Activated naive CD4-positive, alpha-beta T cell treated with anti-CD3 and anti-CD28 coated beads, Interleukin-2, amount 10 ng/mL, durations not matched to agents 7 days and 5 days (primary cell): ENCODE measurements around the gene STX17.
A peak's percentile ranks its signal among the peaks of the same experiment; 100 is the strongest.
"Not testable (repeated sequence)": the region's sequence is repeated elsewhere in the genome, so short reads cannot be mapped to it uniquely, and the experiment has no call there.

Experiments
- CTCF ChIA-PET: fragments of 350-600 bp; sonication (Branson Sonifier 250); formaldehyde crosslinking; loops from one replicate; lab custom pipeline; 2021; ENCODE audit warnings: antibody characterized with exemption; lab: Charles Lee
- DNase-seq: peaks from one replicate; pipeline ENCODE4 v3.0.0-alpha.2; 2020
- H3K27ac Mint-ChIP-seq: one replicate; pipeline ENCODE4 v1.8.0; 2021; ENCODE audit warnings: mild to moderate bottlenecking, moderate library complexity, mixed read lengths
- H3K27me3 Mint-ChIP-seq: one replicate; pipeline ENCODE4 v1.8.0; 2021; ENCODE audit warnings: mild to moderate bottlenecking, mixed read lengths
- H3K36me3 Mint-ChIP-seq: one replicate; pipeline ENCODE4 v1.8.0; 2021; ENCODE audit warnings: mixed read lengths
- H3K4me1 Mint-ChIP-seq: one replicate; pipeline ENCODE4 v1.8.0; 2021; ENCODE audit warnings: mixed read lengths
- H3K4me3 Mint-ChIP-seq: one replicate; pipeline ENCODE4 v1.8.0; 2021; ENCODE audit warnings: mild to moderate bottlenecking, moderate library complexity, mixed read lengths
- H3K9me3 Mint-ChIP-seq: one replicate; pipeline ENCODE4 v1.8.0; 2021; ENCODE audit warnings: mixed read lengths

The STX17 gene

DNA sequence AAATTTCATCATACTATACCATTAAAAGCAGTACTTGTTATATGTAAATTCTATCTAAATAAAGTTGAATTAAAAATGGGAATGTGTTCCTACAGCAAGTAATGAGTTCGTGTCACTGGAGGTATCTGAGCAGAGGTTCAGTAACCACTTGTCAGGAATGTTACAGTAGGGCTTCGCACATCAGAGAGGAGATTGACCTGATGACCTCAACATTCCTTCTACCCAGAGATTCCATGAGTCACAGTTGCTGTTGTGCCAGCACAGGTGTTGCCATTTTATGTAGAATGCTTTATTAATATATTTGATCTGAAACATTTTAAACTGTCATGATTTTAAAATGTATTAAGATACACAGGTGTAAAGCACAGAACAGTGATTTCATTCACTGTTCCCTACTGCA lies 60.3 kb downstream of the STX17 start:
- peaks cover 31% of the 10 kb centered on the region for H3K36me3 Mint-ChIP-seq
- no peaks in the 10 kb centered on the region for H3K4me1 Mint-ChIP-seq
- CTCF ChIA-PET: no interaction called here
- H3K27me3 Mint-ChIP-seq: no peaks in the 10 kb centered on the region
- no peaks in the 10 kb centered on the region for H3K9me3 Mint-ChIP-seq
- no peak overlapping the region for H3K4me3 Mint-ChIP-seq
- H3K27ac Mint-ChIP-seq: no peak overlapping the region
- DNase-seq: no peak

DNA sequence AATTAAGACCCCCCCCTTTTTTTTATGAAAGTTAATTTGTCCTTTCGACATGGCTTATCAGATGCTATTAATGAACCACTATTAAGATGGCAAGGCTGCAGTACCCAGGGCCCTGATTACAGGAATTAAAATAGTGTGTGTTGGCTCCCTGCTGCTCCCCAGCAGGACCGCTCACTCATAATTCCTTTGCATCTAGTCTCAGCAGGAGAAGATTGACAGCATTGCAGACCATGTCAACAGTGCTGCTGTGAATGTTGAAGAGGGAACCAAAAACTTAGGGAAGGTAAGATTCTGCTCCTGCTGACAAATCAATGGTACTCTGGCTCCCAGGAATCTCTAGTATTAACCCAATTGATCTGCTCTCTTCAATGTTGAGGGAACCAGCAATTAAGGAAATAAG lies 61.0 kb downstream of the STX17 start:
- no peak overlapping the region for H3K27ac Mint-ChIP-seq
- no peaks in the 10 kb centered on the region for H3K4me1 Mint-ChIP-seq
- H3K4me3 Mint-ChIP-seq: no peak overlapping the region
- CTCF ChIA-PET: no interaction called here
- no peaks in the 10 kb centered on the region for H3K27me3 Mint-ChIP-seq
- H3K36me3 Mint-ChIP-seq: peaks cover 31% of the 10 kb centered on the region
- DNase-seq: no peak
- H3K9me3 Mint-ChIP-seq: no peaks in the 10 kb centered on the region

DNA sequence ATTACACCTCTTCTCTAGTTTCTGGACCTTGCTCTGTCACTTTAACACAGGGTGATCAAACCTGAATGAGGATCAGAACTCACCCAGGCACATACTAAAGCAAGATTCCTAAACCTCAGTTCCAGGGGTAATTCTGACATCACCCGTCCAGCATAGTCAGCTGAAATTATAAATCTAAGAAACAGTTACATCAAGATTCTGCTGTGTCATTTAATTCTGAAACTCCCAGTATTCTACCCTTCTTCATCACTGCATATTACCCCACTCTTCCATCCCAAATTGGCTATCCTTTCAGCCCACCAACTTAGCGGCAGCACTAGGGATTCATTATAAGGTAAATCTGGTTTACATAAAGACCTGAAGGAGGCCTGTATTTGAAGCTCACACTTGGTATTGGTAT lies 64.0 kb downstream of the STX17 start:
- no peaks in the 10 kb centered on the region for H3K9me3 Mint-ChIP-seq
- peaks cover 25% of the 10 kb centered on the region for H3K36me3 Mint-ChIP-seq
- CTCF ChIA-PET: no interaction called here
- DNase-seq: no peak
- no peaks in the 10 kb centered on the region for H3K4me1 Mint-ChIP-seq
- no peak overlapping the region for H3K4me3 Mint-ChIP-seq
- no peak overlapping the region for H3K27ac Mint-ChIP-seq
- no peaks in the 10 kb centered on the region for H3K27me3 Mint-ChIP-seq

DNA sequence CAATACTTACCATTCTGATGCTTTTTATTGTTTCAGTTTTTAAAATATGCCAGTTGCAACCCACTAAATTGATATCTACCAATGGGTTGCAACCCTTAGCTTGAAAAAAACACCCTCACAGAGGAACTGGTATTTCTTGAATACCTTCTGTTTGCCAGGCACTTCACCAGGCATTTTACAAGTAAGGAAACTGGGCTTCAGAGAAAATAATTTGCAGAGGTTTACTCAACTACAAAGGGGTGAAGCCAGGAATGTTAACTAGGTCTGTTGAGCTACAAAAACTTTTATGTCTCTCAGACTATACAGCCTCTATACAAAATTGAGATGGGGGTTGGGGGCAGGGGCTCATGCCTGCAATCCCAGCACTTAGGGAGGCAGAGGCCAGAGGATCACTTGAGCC lies 65.0 kb downstream of the STX17 start:
- no peaks in the 10 kb centered on the region for H3K9me3 Mint-ChIP-seq
- no peaks in the 10 kb centered on the region for H3K4me1 Mint-ChIP-seq
- CTCF ChIA-PET: no interaction called here
- H3K27me3 Mint-ChIP-seq: no peaks in the 10 kb centered on the region
- peaks cover 27% of the 10 kb centered on the region for H3K36me3 Mint-ChIP-seq
- DNase-seq: no peak
- H3K27ac Mint-ChIP-seq: no peak overlapping the region
- H3K4me3 Mint-ChIP-seq: no peak overlapping the region

DNA sequence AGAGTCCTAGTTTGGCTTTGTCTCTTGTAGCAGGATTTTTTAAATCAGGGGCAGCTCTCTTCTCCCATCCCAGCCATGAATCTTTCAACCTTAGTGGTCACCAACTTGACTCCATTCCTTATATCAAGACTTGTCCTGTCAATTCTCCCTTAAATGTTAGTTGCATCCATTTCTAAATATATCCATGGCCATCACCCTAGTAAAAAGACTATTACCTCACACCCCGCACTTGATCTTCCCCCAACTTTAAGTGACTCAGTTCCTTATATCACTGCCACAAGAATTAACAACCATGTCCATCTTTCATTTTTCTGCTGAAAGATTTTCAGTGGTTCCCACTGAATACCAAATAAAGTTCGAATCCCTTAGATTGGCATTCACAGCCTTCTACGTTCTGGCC lies 67.0 kb downstream of the STX17 start:
- Mint-ChIP-seq H3K4me1 (no peaks in the 10 kb centered on the region), H3K27me3 (no peaks in the 10 kb centered on the region), H3K27ac (no peak overlapping the region), H3K4me3 (no peak overlapping the region), H3K9me3 (no peaks in the 10 kb centered on the region), H3K36me3 (peaks cover 19% of the 10 kb centered on the region)
- DNase-seq: no peak
- CTCF ChIA-PET: interaction anchor here (1.1 kb wide), 1 partner anchor 13 kb away, joined by 3 read pairs; no protein-coding TSS in a partner anchor

DNA sequence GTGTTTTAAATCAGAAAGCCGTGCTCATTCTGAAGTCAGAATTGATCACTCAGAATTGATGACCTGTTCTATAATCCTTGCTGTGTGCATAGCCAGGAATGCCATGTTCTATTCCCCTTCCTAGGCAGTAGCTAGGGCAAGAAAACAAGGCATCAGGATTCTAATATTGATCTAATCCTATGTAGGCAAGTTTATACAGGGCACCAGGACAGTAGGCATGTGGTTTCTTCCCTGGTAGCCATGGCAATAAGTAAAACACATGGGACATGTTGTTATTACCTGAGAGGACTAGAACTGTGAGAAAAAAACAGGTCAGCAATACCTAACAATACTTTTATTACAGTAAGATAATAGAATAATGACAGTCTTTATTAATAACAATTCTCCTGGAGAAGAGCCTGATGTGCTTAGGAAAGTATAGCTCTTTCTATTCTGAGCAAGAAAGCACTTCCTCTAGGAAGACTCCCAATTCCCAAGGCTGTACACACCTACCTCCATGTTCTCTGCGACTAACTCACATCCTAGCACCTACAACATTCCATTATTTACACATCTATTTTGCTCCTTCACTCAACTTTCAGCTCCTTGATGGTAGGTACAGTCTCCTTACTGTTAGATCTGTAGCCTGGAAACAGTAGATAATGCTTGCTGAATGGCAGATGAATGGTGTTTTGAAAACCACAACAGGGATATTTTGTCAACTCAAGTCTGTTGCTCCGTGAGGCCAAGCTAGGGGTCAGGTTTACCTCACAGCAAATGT lies 70.8 kb downstream of the STX17 start:
- Mint-ChIP-seq H3K4me1 (no peaks in the 10 kb centered on the region), H3K27ac (no peak overlapping the region), H3K27me3 (no peaks in the 10 kb centered on the region), H3K4me3 (no peak overlapping the region), H3K9me3 (no peaks in the 10 kb centered on the region), H3K36me3 (peaks cover 14% of the 10 kb centered on the region)
- CTCF ChIA-PET: no interaction called here
- no peak for DNase-seq

DNA sequence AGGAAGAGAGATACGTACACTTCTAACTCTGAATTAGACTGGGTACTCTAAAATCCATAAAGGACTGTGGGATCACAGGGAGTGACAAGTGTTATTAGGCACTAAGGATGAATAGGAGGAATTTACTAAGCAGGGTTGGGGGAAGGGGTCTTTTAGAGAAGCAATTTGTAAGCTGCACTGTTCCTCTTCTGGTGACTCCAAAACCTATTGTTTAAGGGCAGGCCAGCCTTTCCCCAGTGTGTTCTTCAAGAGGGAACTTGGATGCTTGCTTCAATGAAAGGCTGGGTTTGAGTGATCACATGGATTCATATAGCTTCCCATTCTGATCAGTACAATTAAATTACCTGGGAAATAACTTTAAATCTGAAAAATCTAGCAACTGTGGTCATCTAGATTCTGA lies 71.8 kb downstream of the STX17 start:
- Mint-ChIP-seq H3K9me3 (no peaks in the 10 kb centered on the region), H3K27ac (no peak overlapping the region), H3K4me3 (no peak overlapping the region), H3K27me3 (no peaks in the 10 kb centered on the region), H3K4me1 (no peaks in the 10 kb centered on the region), H3K36me3 (peaks cover 14% of the 10 kb centered on the region)
- CTCF ChIA-PET: interaction anchor here (1.1 to 1.3 kb wide), 2 partner anchors 69 to 346 kb away, joined by 3 to 5 read pairs; no protein-coding TSS in a partner anchor
- DNase-seq: no peak

DNA sequence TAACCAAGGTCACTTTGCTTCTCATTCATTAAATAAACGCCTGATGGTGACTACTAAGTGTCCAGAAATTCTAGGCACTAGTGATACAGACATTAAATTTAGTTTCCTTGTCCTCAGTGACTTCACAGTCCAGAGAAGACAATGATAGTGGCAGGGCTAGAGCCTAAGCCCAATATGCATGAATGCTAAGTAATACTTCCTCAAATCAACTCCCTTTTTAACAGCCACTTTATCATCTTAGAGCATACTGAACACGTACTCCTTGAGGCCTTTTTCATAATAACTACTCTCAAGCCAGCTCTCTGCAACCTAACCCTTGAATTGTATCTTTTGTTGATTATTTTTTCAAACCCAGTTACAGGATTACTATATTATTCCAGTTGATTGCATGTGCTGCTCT lies 74.1 kb downstream of the STX17 start:
- Mint-ChIP-seq H3K9me3 (no peaks in the 10 kb centered on the region), H3K4me3 (no peak overlapping the region), H3K27me3 (no peaks in the 10 kb centered on the region), H3K27ac (no peak overlapping the region), H3K4me1 (no peaks in the 10 kb centered on the region), H3K36me3 (peaks cover 20% of the 10 kb centered on the region)
- CTCF ChIA-PET: no interaction called here
- no peak for DNase-seq

DNA sequence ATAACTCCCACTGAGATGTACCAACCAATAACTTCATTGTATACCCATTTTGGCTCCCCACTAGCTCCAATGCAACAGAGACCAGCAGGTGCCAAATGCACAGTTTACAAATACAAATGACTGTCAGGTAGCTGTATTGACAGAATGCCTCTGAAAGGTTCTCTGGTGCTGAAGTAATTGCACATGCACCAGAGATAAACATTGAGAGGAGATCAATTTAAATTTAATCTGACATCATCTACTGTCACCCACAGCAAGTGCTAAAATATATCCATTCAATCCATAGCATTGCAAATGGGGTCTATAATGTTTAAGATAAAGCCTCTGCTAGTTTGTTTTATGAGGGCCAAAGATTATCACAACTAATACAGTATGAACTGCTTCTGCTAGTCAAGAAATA lies 80.2 kb downstream of the STX17 start:
- Mint-ChIP-seq H3K36me3 (peaks cover 49% of the 10 kb centered on the region), H3K27ac (no peak overlapping the region), H3K9me3 (peaks cover 22% of the 10 kb centered on the region), H3K27me3 (no peaks in the 10 kb centered on the region), H3K4me1 (no peaks in the 10 kb centered on the region), H3K4me3 (no peak overlapping the region)
- no peak for DNase-seq
- CTCF ChIA-PET: interaction anchor here (0.9 to 2.1 kb wide), 3 partner anchors 14 to 162 kb away, joined by 3 to 6 read pairs (median 4); no protein-coding TSS in a partner anchor

DNA sequence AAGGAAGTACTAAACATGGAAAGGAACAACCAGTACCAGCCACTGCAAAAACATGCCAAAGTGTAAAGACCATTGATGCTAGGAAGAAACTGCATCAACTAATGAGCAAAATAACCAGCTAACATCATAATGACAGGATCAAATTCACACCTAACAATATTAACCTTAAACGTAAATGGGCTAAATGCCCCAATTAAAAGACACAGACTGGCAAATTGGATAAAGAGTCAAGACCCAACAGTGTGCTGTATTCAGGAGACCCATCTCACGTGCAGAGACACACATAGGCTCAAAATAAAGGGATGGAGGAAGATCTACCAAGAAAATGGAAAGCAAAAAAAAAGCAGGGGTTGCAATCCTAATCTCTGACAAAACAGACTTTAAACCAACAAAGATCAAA lies 84.1 kb downstream of the STX17 start:
- H3K4me3 Mint-ChIP-seq, CTCF ChIA-PET, H3K27ac Mint-ChIP-seq, H3K4me1 Mint-ChIP-seq, H3K27me3 Mint-ChIP-seq, DNase-seq: not testable (repeated sequence)
- Mint-ChIP-seq H3K36me3 (peaks cover 62% of the 10 kb centered on the region), H3K9me3 (peaks cover 29% of the 10 kb centered on the region)

DNA sequence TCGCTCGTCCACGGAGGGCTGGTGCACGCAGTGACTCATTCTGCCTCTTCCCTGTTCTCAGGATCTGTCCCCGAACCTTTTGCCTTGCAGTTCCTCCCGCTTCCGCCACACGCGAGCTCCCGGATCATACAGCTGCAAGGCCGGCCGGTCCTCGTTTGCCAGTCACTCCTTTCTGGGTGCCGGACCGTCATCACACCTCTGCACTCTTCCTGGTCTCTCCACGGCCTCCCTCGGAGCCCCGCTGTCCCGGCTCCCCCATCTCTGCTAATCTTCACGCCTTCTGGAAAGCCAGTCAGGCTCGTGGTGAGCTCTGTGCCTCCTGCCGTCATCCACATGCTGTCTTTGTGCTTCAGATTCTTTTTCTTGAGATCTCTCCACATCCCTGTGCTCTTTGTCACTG lies 91.8 kb downstream of the STX17 start:
- CTCF ChIA-PET: no interaction called here
- no peak overlapping the region for H3K4me3 Mint-ChIP-seq
- H3K36me3 Mint-ChIP-seq: peaks cover 52% of the 10 kb centered on the region
- H3K9me3 Mint-ChIP-seq: peaks cover 13% of the 10 kb centered on the region
- no peak overlapping the region for H3K27ac Mint-ChIP-seq
- no peak for DNase-seq
- H3K4me1 Mint-ChIP-seq: no peaks in the 10 kb centered on the region
- H3K27me3 Mint-ChIP-seq: no peaks in the 10 kb centered on the region

DNA sequence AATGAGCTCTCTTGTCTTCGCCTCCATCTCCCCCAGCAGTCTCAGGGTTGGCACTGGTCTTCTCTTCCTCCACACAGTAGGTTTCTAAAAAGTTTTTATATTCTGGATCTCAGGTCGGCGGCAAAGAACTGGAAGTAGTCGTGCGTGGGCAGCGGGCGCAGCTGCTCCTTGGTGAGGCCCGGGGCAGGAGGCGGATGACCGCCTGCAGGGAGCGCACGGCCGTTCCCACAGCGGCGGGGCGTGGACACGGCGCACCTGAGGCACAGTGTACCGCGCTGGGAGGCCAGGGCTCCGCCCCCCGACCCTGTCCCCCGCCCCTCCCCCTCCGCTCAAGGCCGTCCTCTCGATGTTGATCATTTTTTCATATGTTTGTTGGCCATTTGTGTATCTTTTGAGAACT lies 92.4 kb downstream of the STX17 start:
- Mint-ChIP-seq H3K4me1 (no peaks in the 10 kb centered on the region), H3K9me3 (peaks cover 9% of the 10 kb centered on the region), H3K4me3 (no peak overlapping the region), H3K27me3 (no peaks in the 10 kb centered on the region), H3K36me3 (peaks cover 55% of the 10 kb centered on the region), H3K27ac (no peak overlapping the region)
- CTCF ChIA-PET: no interaction called here
- no peak for DNase-seq

DNA sequence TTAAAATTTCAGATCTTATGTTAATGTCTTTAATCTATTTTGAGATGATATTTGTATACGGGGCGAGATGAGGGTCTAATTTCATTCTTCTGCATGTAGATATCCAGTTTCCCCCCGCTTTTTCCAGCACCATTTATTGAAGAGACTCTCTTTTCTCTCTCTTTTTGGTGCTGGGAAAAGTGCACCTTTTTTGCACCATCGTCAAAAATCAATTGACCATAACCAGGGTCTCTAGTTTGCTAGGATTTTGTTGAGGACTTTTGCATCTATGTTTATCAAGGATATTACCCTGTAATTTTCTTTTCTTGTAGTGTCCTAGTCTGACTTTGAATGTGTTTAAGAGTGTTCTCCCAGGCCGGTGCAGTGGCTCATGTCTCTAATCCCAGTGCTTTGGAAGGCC lies 93.3 kb downstream of the STX17 start:
- Mint-ChIP-seq H3K36me3 (peaks cover 51% of the 10 kb centered on the region), H3K9me3 (peaks cover 7% of the 10 kb centered on the region), H3K4me3 (no peak overlapping the region), H3K27me3 (no peaks in the 10 kb centered on the region), H3K4me1 (no peaks in the 10 kb centered on the region), H3K27ac (no peak overlapping the region)
- CTCF ChIA-PET: no interaction called here
- DNase-seq: no peak

DNA sequence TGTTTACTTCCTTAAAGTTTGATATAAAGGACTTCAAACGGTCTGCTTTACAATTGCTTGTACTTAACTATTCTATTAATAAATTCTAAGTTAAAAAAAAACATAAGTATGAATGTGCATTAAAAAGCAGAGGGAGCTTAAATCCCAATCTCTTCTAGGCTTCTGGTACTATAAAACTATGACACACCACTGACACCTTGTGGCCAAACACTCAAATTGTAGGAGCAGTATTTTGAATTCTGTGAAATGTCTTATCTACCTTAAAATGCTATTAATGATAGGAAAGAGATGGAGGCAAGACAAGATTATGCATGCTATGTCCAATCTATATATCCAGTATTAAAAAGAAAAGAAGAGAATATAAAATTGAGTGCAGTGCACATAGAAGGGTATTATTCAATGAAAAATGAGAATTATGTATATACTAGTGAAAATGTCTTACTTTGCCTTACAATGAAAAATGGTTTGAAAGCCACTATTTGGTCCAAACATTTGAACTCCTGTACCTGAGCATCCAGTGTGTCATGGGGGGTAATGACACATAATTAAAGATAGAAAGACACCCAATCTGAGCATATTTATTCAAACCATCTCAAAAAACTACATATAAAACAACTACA lies 104.7 kb downstream of the STX17 start:
- no peak overlapping the region for H3K27ac Mint-ChIP-seq
- CTCF ChIA-PET: interaction anchor here (0.7 to 2.2 kb wide), 8 partner anchors 10 to 254 kb away, joined by 3 to 9 read pairs (median 3); no protein-coding TSS in a partner anchor
- no peaks in the 10 kb centered on the region for H3K27me3 Mint-ChIP-seq
- H3K9me3 Mint-ChIP-seq: peaks cover 4% of the 10 kb centered on the region
- DNase-seq: peak; percentile 58
- H3K4me1 Mint-ChIP-seq: no peaks in the 10 kb centered on the region
- peaks cover 13% of the 10 kb centered on the region for H3K36me3 Mint-ChIP-seq
- no peak overlapping the region for H3K4me3 Mint-ChIP-seq

DNA sequence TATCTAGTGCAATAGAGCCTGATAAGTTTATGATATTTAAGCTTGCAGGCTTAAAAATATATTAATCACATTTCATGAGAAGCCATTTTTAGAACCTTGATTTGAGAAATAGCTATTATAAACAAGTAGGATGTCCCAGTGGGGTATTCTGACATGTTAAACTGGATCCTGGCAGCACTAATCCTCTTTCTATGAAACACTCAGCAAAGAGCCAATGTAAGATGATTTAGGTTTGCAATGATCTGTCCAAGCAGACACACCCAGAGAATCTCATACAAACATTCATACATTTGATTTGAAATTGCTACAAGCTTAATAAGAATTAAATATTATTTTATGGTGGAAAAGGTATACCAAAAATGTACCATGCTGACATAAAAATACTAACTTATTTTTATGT lies 105.8 kb downstream of the STX17 start:
- peaks cover 4% of the 10 kb centered on the region for H3K9me3 Mint-ChIP-seq
- H3K36me3 Mint-ChIP-seq: peaks cover 12% of the 10 kb centered on the region
- CTCF ChIA-PET: interaction anchor here (0.7 to 2.2 kb wide), 6 partner anchors 73 to 781 kb away, joined by 3 to 9 read pairs (median 3); no protein-coding TSS in a partner anchor
- DNase-seq: no peak
- H3K27me3 Mint-ChIP-seq: no peaks in the 10 kb centered on the region
- H3K4me3 Mint-ChIP-seq: no peak overlapping the region
- no peak overlapping the region for H3K27ac Mint-ChIP-seq
- H3K4me1 Mint-ChIP-seq: no peaks in the 10 kb centered on the region
